ENCODE results near the gene MPDU1. TPM values are rescaled to one million over a fixed set of nuclear protein-coding genes. Genes with fewer than 3 reads are reported as not detected.

Gene MPDU1
- total and polyA plus RNA-seq, 2 of the 4 experiments (the other 2 are of a cell fraction): 135 to 149 TPM

DNA sequence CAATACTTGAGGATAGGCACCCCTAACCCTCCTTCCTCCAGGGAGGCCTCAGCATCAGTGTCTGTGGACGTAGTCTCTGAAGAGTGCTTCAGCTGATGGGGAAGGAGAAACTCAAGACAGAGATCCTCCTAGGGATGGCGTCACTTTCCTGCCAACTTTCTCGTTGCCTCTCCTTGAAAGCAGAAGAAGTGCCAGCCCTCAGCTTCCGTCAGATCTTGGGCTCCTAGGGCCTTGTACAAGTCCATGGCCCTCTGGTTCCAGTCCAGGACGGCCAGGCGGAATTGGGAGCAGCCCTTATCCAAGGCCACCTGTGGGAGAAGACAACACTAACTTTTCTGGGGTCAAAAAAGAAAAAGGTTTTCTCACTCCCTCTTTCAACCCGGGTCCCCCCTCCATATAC lies 42.7 kb downstream of the MPDU1 start:
- H3K4me2 ChIP-seq (ENCODE audit: low read depth, low read length): peak overlapping the region; percentile 91; the same call in 1 of the 2 replicates
- no peak for DNase-seq
- H2BK120ac ChIP-seq (ENCODE audit: low read depth, low read length): no peak overlapping the region
- in situ Hi-C loops (cut with MboI; ENCODE audit: low sequenced_read_pairs) (no loop called here), dilution Hi-C loops (cut with HindIII; ENCODE audit: low sequenced_read_pairs, unreplicated experiment) (no loop called here), intact Hi-C loops (cut with micrococcal nuclease) (no loop called here)
- no peak overlapping the region for H3K4me3 ChIP-seq (ENCODE audit: insufficient read depth, low read depth, low read length)
- H4K8ac ChIP-seq (ENCODE audit: low read depth in 2 of 2, low read length in 2 of 2): no peak overlapping the region
- H3K9me3 ChIP-seq (ENCODE audit: control insufficient read depth, insufficient read depth, low read length): no peaks in the 10 kb centered on the region
- H4K20me1 ChIP-seq (ENCODE audit: insufficient read depth, low read length): no peaks in the 10 kb centered on the region
- BruUV-seq (replicated peaks): no TSS peak
- 0 out of 2 replicates have a peak overlapping the region, but pooled peaks have one; percentile 1 for H3K23ac ChIP-seq (ENCODE audit: low read depth, low read length)
- no peak overlapping the region for H2BK5ac ChIP-seq (ENCODE audit: low read depth, low read length, poor library complexity, severe bottlenecking)
- H3K14ac ChIP-seq (replicated peaks; ENCODE audit: low read depth, low read length): no peak overlapping the region; the same call in 1 of the 2 replicates
- no peak overlapping the region for H2AFZ ChIP-seq (replicated peaks; ENCODE audit: low read length, poor library complexity)
- H4K5ac ChIP-seq (ENCODE audit: low read depth, low read length): no peak overlapping the region
- CTCF ChIA-PET: interaction anchor here (0.7 kb wide), 1 partner anchor 61 kb away, joined by 3 read pairs; the partner anchor contains the start of gene TP53
- H3K27ac ChIP-seq (ENCODE audit: insufficient read depth, low read length): no peak overlapping the region
- H3K4ac ChIP-seq (ENCODE audit: low read depth, low read length): no peak overlapping the region
- peaks cover 4% of the 10 kb centered on the region for H3K36me3 ChIP-seq (ENCODE audit: control insufficient read depth, insufficient read depth, low read length)
- TF ChIP-seq FOS (IDR thresholded peaks at IDR 0.05; ENCODE audit: low read depth, low read length) (no peak), MAFK (IDR thresholded peaks at IDR 0.05; ENCODE audit: low read depth, low read length) (no peak), RAD21 (IDR thresholded peaks at IDR 0.05; ENCODE audit: low read length) (no peak), RFX5 (IDR thresholded peaks at IDR 0.05; ENCODE audit: low read depth, low read length) (no peak), NFE2L2 (IDR thresholded peaks at IDR 0.05; ENCODE audit: low read depth, low read length) (no peak), USF2 (IDR thresholded peaks at IDR 0.05; ENCODE audit: low read depth, low read length) (no peak), ELK1 (IDR thresholded peaks at IDR 0.05; ENCODE audit: borderline replicate concordance, low read depth, low read length) (no peak), BHLHE40 (IDR thresholded peaks at IDR 0.05; ENCODE audit: low read depth, low read length) (no peak), POLR2A (IDR thresholded peaks at IDR 0.05; ENCODE audit: low read depth, low read length) (no peak), MXI1 (IDR thresholded peaks at IDR 0.05; ENCODE audit: borderline replicate concordance, low read depth, low read length) (no peak), RCOR1 (IDR thresholded peaks at IDR 0.05; ENCODE audit: insufficient replicate concordance, low read length) (no peak), MAZ (IDR thresholded peaks at IDR 0.05; ENCODE audit: borderline replicate concordance, low read depth, low read length) (no peak), SMC3 (IDR thresholded peaks at IDR 0.05; ENCODE audit: low read depth, low read length) (no peak), CEBPB (IDR thresholded peaks at IDR 0.05; ENCODE audit: low read depth, low read length) (no peak), CHD1 (IDR thresholded peaks at IDR 0.05; ENCODE audit: low read depth, low read length) (no peak)
- TF ChIP-seq, protein P1, sequence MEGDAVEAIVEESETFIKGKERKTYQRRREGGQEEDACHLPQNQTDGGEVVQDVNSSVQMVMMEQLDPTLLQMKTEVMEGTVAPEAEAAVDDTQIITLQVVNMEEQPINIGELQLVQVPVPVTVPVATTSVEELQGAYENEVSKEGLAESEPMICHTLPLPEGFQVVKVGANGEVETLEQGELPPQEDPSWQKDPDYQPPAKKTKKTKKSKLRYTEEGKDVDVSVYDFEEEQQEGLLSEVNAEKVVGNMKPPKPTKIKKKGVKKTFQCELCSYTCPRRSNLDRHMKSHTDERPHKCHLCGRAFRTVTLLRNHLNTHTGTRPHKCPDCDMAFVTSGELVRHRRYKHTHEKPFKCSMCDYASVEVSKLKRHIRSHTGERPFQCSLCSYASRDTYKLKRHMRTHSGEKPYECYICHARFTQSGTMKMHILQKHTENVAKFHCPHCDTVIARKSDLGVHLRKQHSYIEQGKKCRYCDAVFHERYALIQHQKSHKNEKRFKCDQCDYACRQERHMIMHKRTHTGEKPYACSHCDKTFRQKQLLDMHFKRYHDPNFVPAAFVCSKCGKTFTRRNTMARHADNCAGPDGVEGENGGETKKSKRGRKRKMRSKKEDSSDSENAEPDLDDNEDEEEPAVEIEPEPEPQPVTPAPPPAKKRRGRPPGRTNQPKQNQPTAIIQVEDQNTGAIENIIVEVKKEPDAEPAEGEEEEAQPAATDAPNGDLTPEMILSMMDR (conservative IDR thresholded peaks at IDR 0.05; ENCODE audit: low read depth, low read length): no peak
- POLR2A ChIA-PET (ENCODE audit: unreplicated experiment): no interaction called here
- no peak overlapping the region for H3K56ac ChIP-seq (ENCODE audit: extremely low read depth, insufficient read depth, low read length)
- no peaks in the 10 kb centered on the region for H3K9me1 ChIP-seq (ENCODE audit: insufficient read depth, low read length)
- H2BK15ac ChIP-seq (ENCODE audit: low read depth, low read length): no peak overlapping the region
- 94% methylated on average over 4 of the region's 7 CpGs; no CpG with 5 or more reads in 1 of the 2 experiments for WGBS, 2 experiments (ENCODE audit: extremely low coverage in 2 of 2, insufficient read length in 1 of 2)
- peak overlapping the region; percentile 98; the same call in 1 of the 2 replicates for H3K9ac ChIP-seq (ENCODE audit: low read depth, low read length)
- peaks cover 6 to 12% of the 10 kb centered on the region in 2 experiments for H3K79me1 ChIP-seq (ENCODE audit: low read depth in 1 of 2, low read length in 2 of 2)
- H3K27me3 ChIP-seq (ENCODE audit: control insufficient read depth, insufficient read depth, low read length): no peaks in the 10 kb centered on the region
- no peak overlapping the region for H4K91ac ChIP-seq (ENCODE audit: insufficient read depth, low read depth, low read length)
- H3K4me1 ChIP-seq (ENCODE audit: control insufficient read depth, insufficient read depth, low read length): peaks cover 4% of the 10 kb centered on the region; the same call in 1 of the 2 replicates
- ATAC-seq (ENCODE audit: low read depth): no peak
- H2AK9ac ChIP-seq (replicated peaks; ENCODE audit: low read depth, low read length, poor library complexity): no peak overlapping the region
- H2AK5ac ChIP-seq (ENCODE audit: low read depth, low read length): peak overlapping the region; percentile 2; the same call in 1 of the 2 replicates
- no peak overlapping the region for H3K18ac ChIP-seq (ENCODE audit: low read depth, low read length)
- H2BK20ac ChIP-seq (ENCODE audit: low read depth, low read length): no peak overlapping the region

All from IMR-90 (cell line).